PC-9 (cell line): ENCODE results near the gene IDH1. TPM values are rescaled to one million over a fixed set of nuclear protein-coding genes. Genes with fewer than 3 reads are reported as not detected.
A peak's percentile ranks its signal among the peaks of the same experiment; 100 is the strongest.

Experiments used
- Bru-seq: library from RNA; stranded (reverse); fragments of 400-500 nt; gene quantifications from one replicate; lab custom pipeline; 2021; lab: Mats Ljungman, UMichigan
- BruChase-seq, 2 experiments: library from RNA; stranded (reverse); fragments of 400-500 nt; gene quantifications; one replicate each; lab custom pipeline; 2021; lab: Mats Ljungman, UMichigan
- BruUV-seq: library from RNA; stranded (reverse); fragments of 400-500 nt; replicated peaks from 2 replicates; lab custom pipeline; 2021; lab: Mats Ljungman, UMichigan
- CTCF ChIA-PET: fragments of 300-600 bp; sonication (Branson Sonifier 250); formaldehyde crosslinking; loops from one replicate; lab custom pipeline; 2022; ENCODE audit warnings: antibody characterized with exemption; lab: Charles Lee
- POLR2A ChIA-PET: fragments of 300-600 bp; sonication (Branson Sonifier 250); formaldehyde crosslinking; loops from one replicate; lab custom pipeline; 2022; ENCODE audit warnings: antibody characterized with exemption; ENCODE audit not compliant: unreplicated experiment; lab: Charles Lee
- DNase-seq, 2 experiments: peaks; one replicate each; pipeline versions ENCODE4 v3.0.0 to v3.0.0-alpha.2; 2015 to 2022; ENCODE audit warnings: mixed read lengths in 1 of 2
- H2AFZ ChIP-seq: fragments of 200-600 bp; sonication (generic); 2 replicates; pipeline ENCODE4 v1.8.1; 2017; ENCODE audit warnings: antibody characterized with exemption
- H3F3A ChIP-seq: fragments of 200-600 bp; sonication (generic); 2 replicates; pipeline ENCODE4 v1.8.1; 2017; ENCODE audit warnings: antibody characterized with exemption, mild to moderate bottlenecking, low read depth; ENCODE audit not compliant: insufficient read depth
- H3K27ac ChIP-seq: fragments of 200-600 bp; sonication (generic); 2 replicates; pipeline ENCODE4 v1.6.1; 2016; ENCODE audit warnings: mixed run types
- H3K27me3 ChIP-seq: fragments of 200-600 bp; sonication (generic); 2 replicates; pipeline ENCODE4 v1.6.1; 2016; ENCODE audit warnings: low read depth, mixed run types; ENCODE audit not compliant: insufficient read depth
- H3K36me3 ChIP-seq: fragments of 200-600 bp; sonication (generic); 2 replicates; pipeline ENCODE4 v1.6.1; 2016; ENCODE audit warnings: low read depth, mixed run types
- H3K4me1 ChIP-seq: fragments of 200-600 bp; sonication (generic); replicated peaks from 2 replicates; pipeline ENCODE4 v1.6.1; 2016; ENCODE audit warnings: mixed run types; ENCODE audit not compliant: insufficient read depth
- H3K4me2 ChIP-seq: fragments of 200-600 bp; sonication (generic); 2 replicates; pipeline ENCODE4 v1.6.1; 2017; ENCODE audit warnings: mixed run types
- H3K4me3 ChIP-seq: fragments of 200-600 bp; sonication (generic); 2 replicates; pipeline ENCODE4 v1.6.1; 2016; ENCODE audit warnings: mixed run types
- H3K79me2 ChIP-seq: fragments of 200-600 bp; sonication (generic); 2 replicates; pipeline ENCODE4 v1.6.1; 2017; ENCODE audit warnings: low read depth, mixed run types
- H3K9me2 ChIP-seq: fragments of 200-600 bp; sonication (generic); 2 replicates; pipeline ENCODE4 v1.8.1; 2017; ENCODE audit warnings: mild to moderate bottlenecking; ENCODE audit not compliant: insufficient read depth
- H3K9me3 ChIP-seq: fragments of 200-600 bp; sonication (generic); 2 replicates; pipeline ENCODE4 v1.8.1; 2016; ENCODE audit warnings: low read depth; ENCODE audit not compliant: insufficient read depth
- H4K20me1 ChIP-seq: fragments of 200-600 bp; sonication (generic); 2 replicates; pipeline ENCODE4 v1.8.1; 2017; ENCODE audit not compliant: insufficient read depth
- EZH2 ChIP-seq: fragments of 200-600 bp; sonication (generic); IDR thresholded peaks from 2 replicates; pipeline ENCODE4 v1.8.0; 2017; ENCODE audit warnings: antibody characterized with exemption, low read depth
- intact Hi-C: fragments of 100-400 bp; cut with micrococcal nuclease; formaldehyde crosslinking; loops from one replicate; pipeline ENCODE4 v1.10.0; 2022; ENCODE audit not compliant: unreplicated experiment
- long read RNA-seq: library from polyadenylated mRNA; stranded (forward); transcript quantifications from one replicate; pipeline ENCODE4 v2.0.0, GENCODE V29; 2022
- total RNA-seq: library from RNA; stranded (reverse); gene quantifications from 2 replicates; pipeline ENCODE4 v1.2.3, GENCODE V29; 2021
- TF ChIP-seq, protein P1 (sequence below): fragments of 200-600 bp; sonication (generic); conservative IDR thresholded peaks from 2 replicates; pipeline ENCODE4 v1.6.1; 2017; ENCODE audit warnings: mixed run types, antibody characterized with exemption, mild to moderate bottlenecking, moderate library complexity

IDH1 gene
- 193 and 227 TPM in 2 replicates for total RNA-seq
- Bru-seq, nascent RNA = percentile 85 among the genes with signal in this experiment
- BruChase-seq, experiment 1, labeled RNA remaining after a 2-hour chase = percentile 92 among the genes with signal in this experiment
- BruChase-seq, experiment 2, labeled RNA remaining after a 6-hour chase = percentile 95 among the genes with signal in this experiment
- long read RNA-seq, transcript IDH1-207 (4 exons, 1,614 nt) = minor isoform, 11 of 553 reads
- long read RNA-seq, transcript IDH1-203 (10 exons, 2,441 nt) = minor isoform, 9 of 553 reads
- long read RNA-seq, transcript IDH1-201 (10 exons, 2,382 nt) = major isoform, 477 of 553 reads
- long read RNA-seq, partial matches to known transcripts = 16 of 553 reads
- long read RNA-seq, other reads (novel, unspliced or antisense) = 33 of 553 reads

DNA sequence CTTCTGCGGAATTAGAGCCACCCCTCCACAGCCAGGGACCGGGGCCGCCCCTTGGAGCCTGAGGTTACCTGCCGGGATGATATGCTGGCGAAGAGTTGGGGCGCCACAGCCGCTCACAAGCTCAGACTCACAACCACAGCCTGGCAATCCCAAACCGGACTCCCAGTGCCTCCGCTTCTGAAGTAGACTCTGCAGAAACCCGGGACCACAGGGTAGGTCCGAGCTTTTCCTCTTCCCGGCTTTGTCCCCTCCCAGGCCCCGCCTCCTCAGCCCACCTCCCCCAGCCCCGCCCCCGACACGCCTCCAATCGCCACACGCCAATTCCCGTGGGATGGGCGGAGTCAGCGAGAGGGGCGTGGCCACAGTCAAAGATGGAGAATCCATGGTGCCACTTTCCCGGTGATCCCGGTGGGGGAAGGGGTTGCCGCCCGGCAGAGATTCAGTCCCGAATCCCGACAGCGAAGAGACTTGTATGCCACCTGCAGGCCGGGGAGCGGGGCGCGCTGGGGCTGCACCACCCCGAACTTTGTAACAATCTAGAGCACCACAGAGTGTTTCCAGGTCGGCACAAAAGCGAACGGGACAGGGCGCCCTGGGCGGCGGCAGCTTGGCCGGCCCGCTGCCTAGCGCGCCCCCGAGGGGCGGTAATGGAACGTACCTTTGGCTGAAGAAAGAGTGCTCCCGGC is at the start of gene IDH1:
IDH1 (minus strand) TSS at position 201 of the 686 bp plus-strand sequence. CDS start 3,520 bp downstream, outside the sequence.
- ChIA-PET POLR2A (interaction anchor here (0.6 kb wide), 3 partner anchors 103 to 1917 kb away, joined by 3 to 6 read pairs (median 3); no protein-coding TSS in a partner anchor), CTCF (interaction anchor here (0.8 to 2.4 kb wide), 4 partner anchors 11 to 444 kb away, joined by 3 to 11 read pairs (median 7); partner anchors contain the start of gene PIKFYVE)
- Histone ChIP-seq H3K36me3 (peaks cover 32% of the 10 kb centered on the region), H3K79me2 (peaks cover 39% of the 10 kb centered on the region), H3K27ac (peak within 1 kb of the TSS; percentile 95), H3F3A (peaks cover 33% of the 10 kb centered on the region), H4K20me1 (no peaks in the 10 kb centered on the region), H3K4me1 (peaks cover 34% of the 10 kb centered on the region), H3K4me3 (peak within 1 kb of the TSS; percentile 84), H3K9me3 (no peaks in the 10 kb centered on the region), H3K9me2 (no peaks in the 10 kb centered on the region), H2AFZ (peak within 1 kb of the TSS; percentile 90), H3K27me3 (no peaks in the 10 kb centered on the region), H3K4me2 (peak within 1 kb of the TSS; percentile 88)
- no TSS peak for BruUV-seq
- intact Hi-C loops = loop anchor here (1.0 to 10.0 kb wide), 5 partner anchors 11 to 510 kb away; partner anchors contain the start of gene PIKFYVE
- no peak for TF ChIP-seq EZH2
- TF ChIP-seq, protein P1, sequence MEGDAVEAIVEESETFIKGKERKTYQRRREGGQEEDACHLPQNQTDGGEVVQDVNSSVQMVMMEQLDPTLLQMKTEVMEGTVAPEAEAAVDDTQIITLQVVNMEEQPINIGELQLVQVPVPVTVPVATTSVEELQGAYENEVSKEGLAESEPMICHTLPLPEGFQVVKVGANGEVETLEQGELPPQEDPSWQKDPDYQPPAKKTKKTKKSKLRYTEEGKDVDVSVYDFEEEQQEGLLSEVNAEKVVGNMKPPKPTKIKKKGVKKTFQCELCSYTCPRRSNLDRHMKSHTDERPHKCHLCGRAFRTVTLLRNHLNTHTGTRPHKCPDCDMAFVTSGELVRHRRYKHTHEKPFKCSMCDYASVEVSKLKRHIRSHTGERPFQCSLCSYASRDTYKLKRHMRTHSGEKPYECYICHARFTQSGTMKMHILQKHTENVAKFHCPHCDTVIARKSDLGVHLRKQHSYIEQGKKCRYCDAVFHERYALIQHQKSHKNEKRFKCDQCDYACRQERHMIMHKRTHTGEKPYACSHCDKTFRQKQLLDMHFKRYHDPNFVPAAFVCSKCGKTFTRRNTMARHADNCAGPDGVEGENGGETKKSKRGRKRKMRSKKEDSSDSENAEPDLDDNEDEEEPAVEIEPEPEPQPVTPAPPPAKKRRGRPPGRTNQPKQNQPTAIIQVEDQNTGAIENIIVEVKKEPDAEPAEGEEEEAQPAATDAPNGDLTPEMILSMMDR = peak; percentile 60
- DNase-seq = peak; percentile 81 to 96

DNA sequence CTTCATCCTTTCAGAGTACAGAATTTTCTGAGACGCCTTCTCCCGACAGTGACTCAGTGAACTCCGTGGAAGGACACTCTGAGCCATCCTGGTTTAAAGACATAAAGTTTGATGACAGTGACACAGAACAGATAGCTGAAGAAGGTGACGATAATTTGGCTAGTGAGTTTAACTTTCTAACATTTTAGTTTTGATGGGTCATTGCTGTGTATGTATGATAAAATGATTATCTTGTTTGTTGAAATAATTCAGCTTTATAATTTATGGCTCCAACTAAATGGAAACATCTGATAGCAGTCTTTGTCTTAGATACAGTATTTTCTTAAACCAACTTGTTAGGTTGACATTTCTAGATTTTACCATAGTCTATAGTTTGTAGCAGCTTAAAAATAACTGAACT is 49.3 kb upstream of the IDH1 start:
- no peak for DNase-seq
- BruUV-seq = no TSS peak
- POLR2A ChIA-PET = no interaction called here
- no peaks in the 10 kb centered on the region for H3K9me3 ChIP-seq
- TF ChIP-seq EZH2 = no peak
- TF ChIP-seq, protein P1 = no peak
- intact Hi-C loops = no loop called here
- CTCF ChIA-PET = no interaction called here
- H3K4me3 ChIP-seq = no peak overlapping the region
- H3K9me2 ChIP-seq = no peaks in the 10 kb centered on the region
- no peaks in the 10 kb centered on the region for H3F3A ChIP-seq
- H3K27ac ChIP-seq = no peak overlapping the region
- H3K4me1 ChIP-seq = no peaks in the 10 kb centered on the region
- H4K20me1 ChIP-seq = no peaks in the 10 kb centered on the region
- no peak overlapping the region for H3K4me2 ChIP-seq
- no peaks in the 10 kb centered on the region for H3K79me2 ChIP-seq
- no peaks in the 10 kb centered on the region for H3K27me3 ChIP-seq
- no peak overlapping the region for H2AFZ ChIP-seq
- H3K36me3 ChIP-seq = no peaks in the 10 kb centered on the region

DNA sequence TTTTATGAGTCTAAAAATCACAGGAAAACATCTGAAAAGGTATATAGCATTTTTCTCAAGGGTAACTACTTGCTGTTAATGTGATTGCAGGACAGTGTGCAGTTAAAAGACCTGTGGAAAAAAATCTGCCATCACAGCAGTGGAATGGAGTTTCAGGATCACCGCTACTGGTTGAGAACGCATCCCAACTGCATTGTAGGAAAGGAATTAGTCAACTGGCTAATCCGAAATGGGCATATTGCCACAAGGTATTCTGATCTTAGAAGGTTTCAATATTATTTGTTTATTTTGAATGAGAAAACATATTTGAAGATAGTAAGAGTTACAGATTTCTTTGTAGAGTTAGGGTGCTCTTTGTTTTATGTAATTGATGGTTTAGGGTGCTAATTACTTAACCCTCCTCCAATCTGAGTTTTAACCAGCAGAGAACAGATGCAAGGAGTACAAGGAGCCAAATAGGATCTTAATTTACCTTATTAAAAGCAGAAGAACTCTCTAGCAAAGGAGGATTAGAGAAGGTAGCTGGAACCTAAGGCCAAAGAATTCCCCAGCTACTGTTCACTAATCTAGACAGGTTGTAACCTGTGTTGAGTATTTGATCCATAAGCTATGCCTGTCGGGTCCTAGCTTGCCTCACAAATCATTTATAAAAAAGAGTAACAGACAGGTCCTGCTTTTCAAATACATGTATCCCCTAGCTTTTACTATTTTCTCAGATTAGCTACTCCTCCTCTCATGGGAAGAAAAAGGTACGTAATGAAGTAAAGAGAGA is 46.2 kb upstream of the IDH1 start:
- Histone ChIP-seq H3K4me2 (no peak overlapping the region), H4K20me1 (no peaks in the 10 kb centered on the region)
- no peak for DNase-seq

More for the DNA sequence above, 46.2 kb upstream of the IDH1 start:
- Histone ChIP-seq H3K9me2 (no peaks in the 10 kb centered on the region), H3K27me3 (no peaks in the 10 kb centered on the region), H3K36me3 (no peaks in the 10 kb centered on the region), H3K27ac (no peak overlapping the region), H2AFZ (no peak overlapping the region), H3F3A (no peaks in the 10 kb centered on the region), H3K4me1 (no peaks in the 10 kb centered on the region), H3K4me3 (no peak overlapping the region), H3K9me3 (no peaks in the 10 kb centered on the region), H3K79me2 (no peaks in the 10 kb centered on the region)
- ChIA-PET CTCF (no interaction called here), POLR2A (interaction anchor here (0.7 kb wide), 1 partner anchor 61 kb away, joined by 3 read pairs; no protein-coding TSS in a partner anchor)
- intact Hi-C loops = no loop called here
- no TSS peak for BruUV-seq
- TF ChIP-seq, protein P1 = no peak
- TF ChIP-seq EZH2 = no peak
